T-helper 1 cell treated with Interleukin-12 subunit alpha and Interleukin-12 subunit beta and Interleukin-4 antibody, amounts not matched to agents 30 μg/mL and 1 μg/mL, for 36 hours (primary cell): ENCODE results near the gene PNKD.

Source experiments
- H3K27ac Mint-ChIP-seq: one replicate; pipeline ENCODE4 v1.8.0; 2021; ENCODE audit warnings: mild to moderate bottlenecking, mixed read lengths
- H3K27me3 Mint-ChIP-seq: one replicate; pipeline ENCODE4 v1.8.0; 2021; ENCODE audit warnings: low read depth, mixed read lengths
- H3K36me3 Mint-ChIP-seq: one replicate; pipeline ENCODE4 v1.8.0; 2021; ENCODE audit warnings: low read depth, mixed read lengths
- H3K4me1 Mint-ChIP-seq: one replicate; pipeline ENCODE4 v1.8.0; 2021; ENCODE audit warnings: low read depth, mixed read lengths
- H3K4me3 Mint-ChIP-seq: one replicate; pipeline ENCODE4 v1.8.0; 2021; ENCODE audit warnings: mild to moderate bottlenecking, moderate library complexity, mixed read lengths
- H3K9me3 Mint-ChIP-seq: one replicate; pipeline ENCODE4 v1.8.0; 2021; ENCODE audit warnings: mixed read lengths

The PNKD gene

GRCh38 chr2:218290316-218291261 lies 20.3 kb downstream of the PNKD start:
- peaks cover 6% of the 10 kb centered on the region for H3K36me3 Mint-ChIP-seq
- no peaks in the 10 kb centered on the region for H3K27me3 Mint-ChIP-seq
- peaks cover 64% of the 10 kb centered on the region for H3K4me1 Mint-ChIP-seq
- peak overlapping the region; percentile 89 for H3K27ac Mint-ChIP-seq
- peak overlapping the region; percentile 82 for H3K4me3 Mint-ChIP-seq
- no peaks in the 10 kb centered on the region for H3K9me3 Mint-ChIP-seq

- Mint-ChIP-seq H3K4me1 (peaks cover 58% of the 10 kb centered on the region), H3K27ac (peak overlapping the region; percentile 89), H3K9me3 (no peaks in the 10 kb centered on the region), H3K36me3 (peaks cover 6% of the 10 kb centered on the region), H3K27me3 (no peaks in the 10 kb centered on the region), H3K4me3 (peak overlapping the region; percentile 82)
Measured at GRCh38 chr2:218291318-218292047, 21.2 kb downstream of the PNKD start.

- Mint-ChIP-seq H3K4me3 (peak within 1 kb of the TSS; percentile 82), H3K4me1 (peaks cover 50% of the 10 kb centered on the region), H3K27ac (peak within 1 kb of the TSS; percentile 89), H3K36me3 (peaks cover 4% of the 10 kb centered on the region), H3K27me3 (no peaks in the 10 kb centered on the region), H3K9me3 (no peaks in the 10 kb centered on the region)
Measured at GRCh38 chr2:218292048-218293014, 22.0 kb downstream of the PNKD start, which contains the start of gene TMBIM1. Gene TMBIM1, minus strand, starts transcription at chr2:218292503. Its CDS starts 10,362 bp downstream, at chr2:218282141.

GRCh38 chr2:218293715-218294429 lies 23.6 kb downstream of the PNKD start:
- Mint-ChIP-seq H3K9me3 (no peaks in the 10 kb centered on the region), H3K4me1 (peaks cover 39% of the 10 kb centered on the region), H3K36me3 (peaks cover 2% of the 10 kb centered on the region), H3K27ac (no peak overlapping the region), H3K27me3 (no peaks in the 10 kb centered on the region), H3K4me3 (peak overlapping the region; percentile 67)

GRCh38 chr2:218294430-218295022 lies 24.2 kb downstream of the PNKD start:
- Mint-ChIP-seq H3K4me1 (peaks cover 34% of the 10 kb centered on the region), H3K36me3 (no peaks in the 10 kb centered on the region), H3K27me3 (no peaks in the 10 kb centered on the region), H3K4me3 (no peak overlapping the region), H3K9me3 (no peaks in the 10 kb centered on the region), H3K27ac (no peak overlapping the region)

GRCh38 chr2:218295029-218295428 lies 24.7 kb downstream of the PNKD start:
- H3K4me3 Mint-ChIP-seq = no peak overlapping the region
- H3K9me3 Mint-ChIP-seq = no peaks in the 10 kb centered on the region
- H3K27ac Mint-ChIP-seq = no peak overlapping the region
- no peaks in the 10 kb centered on the region for H3K36me3 Mint-ChIP-seq
- peaks cover 29% of the 10 kb centered on the region for H3K4me1 Mint-ChIP-seq
- H3K27me3 Mint-ChIP-seq = no peaks in the 10 kb centered on the region

- no peaks in the 10 kb centered on the region for H3K36me3 Mint-ChIP-seq
- H3K4me3 Mint-ChIP-seq = no peak overlapping the region
- no peaks in the 10 kb centered on the region for H3K9me3 Mint-ChIP-seq
- no peak overlapping the region for H3K27ac Mint-ChIP-seq
- H3K27me3 Mint-ChIP-seq = no peaks in the 10 kb centered on the region
- H3K4me1 Mint-ChIP-seq = peaks cover 21% of the 10 kb centered on the region
Measured at GRCh38 chr2:218296200-218296599, 25.9 kb downstream of the PNKD start.

- Mint-ChIP-seq H3K4me1 (peaks cover 21% of the 10 kb centered on the region), H3K27me3 (no peaks in the 10 kb centered on the region), H3K9me3 (no peaks in the 10 kb centered on the region), H3K4me3 (no peak overlapping the region), H3K27ac (no peak overlapping the region), H3K36me3 (no peaks in the 10 kb centered on the region)
Measured at GRCh38 chr2:218296847-218297246, 26.5 kb downstream of the PNKD start.

GRCh38 chr2:218298314-218298875 lies 28.1 kb downstream of the PNKD start:
- Mint-ChIP-seq H3K27ac (no peak overlapping the region), H3K36me3 (no peaks in the 10 kb centered on the region), H3K4me3 (no peak overlapping the region), H3K27me3 (no peaks in the 10 kb centered on the region), H3K4me1 (peaks cover 15% of the 10 kb centered on the region), H3K9me3 (no peaks in the 10 kb centered on the region)

- Mint-ChIP-seq H3K27ac (no peak overlapping the region), H3K9me3 (no peaks in the 10 kb centered on the region), H3K36me3 (no peaks in the 10 kb centered on the region), H3K4me3 (no peak overlapping the region), H3K27me3 (no peaks in the 10 kb centered on the region), H3K4me1 (peaks cover 6% of the 10 kb centered on the region)
Measured at GRCh38 chr2:218300141-218300540, 29.8 kb downstream of the PNKD start.

GRCh38 chr2:218301176-218301819 lies 31.0 kb downstream of the PNKD start:
- no peaks in the 10 kb centered on the region for H3K36me3 Mint-ChIP-seq
- no peak overlapping the region for H3K4me3 Mint-ChIP-seq
- no peaks in the 10 kb centered on the region for H3K9me3 Mint-ChIP-seq
- no peaks in the 10 kb centered on the region for H3K27me3 Mint-ChIP-seq
- H3K4me1 Mint-ChIP-seq = peaks cover 6% of the 10 kb centered on the region
- H3K27ac Mint-ChIP-seq = no peak overlapping the region

GRCh38 chr2:218305383-218305782 lies 35.1 kb downstream of the PNKD start:
- H3K4me3 Mint-ChIP-seq = no peak overlapping the region
- no peaks in the 10 kb centered on the region for H3K27me3 Mint-ChIP-seq
- no peak overlapping the region for H3K27ac Mint-ChIP-seq
- H3K4me1 Mint-ChIP-seq = peaks cover 7% of the 10 kb centered on the region
- no peaks in the 10 kb centered on the region for H3K9me3 Mint-ChIP-seq
- H3K36me3 Mint-ChIP-seq = no peaks in the 10 kb centered on the region
